Peyer's patch (tissue), 4 donors: ENCODE measurements around the gene OCIAD2. TPM values are rescaled to one million over a fixed set of nuclear protein-coding genes. Genes with fewer than 3 reads are reported as not detected.
"Not testable (repeated sequence)": the region's sequence is repeated elsewhere in the genome, so short reads cannot be mapped to it uniquely, and the experiment has no call there.

Source experiments
- DNase-seq, 3 donors: peaks; one replicate each; pipeline ENCODE4 v3.0.0-alpha.2; 2017 to 2019
- H3K27ac ChIP-seq, 4 donors: fragments of 200-600 bp; sonication (generic); one replicate each; pipeline ENCODE4 v1.5.1; 2016 to 2019
- H3K27me3 ChIP-seq, 2 donors: fragments of 200-600 bp; sonication (generic); one replicate each; pipeline ENCODE4 v1.5.1; 2019
- H3K36me3 ChIP-seq, 3 donors: fragments of 200-600 bp; sonication (generic); one replicate each; pipeline ENCODE4 v1.5.1; 2016 to 2019
- H3K4me1 ChIP-seq, 4 donors: fragments of 200-600 bp; sonication (generic); one replicate each; pipeline ENCODE4 v1.5.1; 2016 to 2019
- H3K4me3 ChIP-seq, 4 donors: fragments of 200-600 bp; sonication (generic); 1 replicate in 3 of 4; 2 replicates in 1 of 4; pipeline ENCODE4 v1.5.1; 2016 to 2019; ENCODE audit warnings: mild to moderate bottlenecking in 1 of 4
- H3K9me3 ChIP-seq, 4 donors: fragments of 200-600 bp; sonication (generic); one replicate each; pipeline ENCODE4 v1.5.1; 2016 to 2019; ENCODE audit warnings: mild to moderate bottlenecking in 1 of 4
- CTCF ChIP-seq, 6 experiments: fragments of 450-650 bp in 4 of 6; fragments of 200-600 bp in 2 of 6; sonication (generic) in 1 of 6; IDR thresholded peaks; one replicate each; pipeline ENCODE4 v1.5.1; 2017 to 2019; ENCODE audit warnings: antibody characterized with exemption in 6 of 6, mild to moderate bottlenecking in 3 of 6, moderate library complexity in 1 of 6
- POLR2A ChIP-seq, 2 donors: fragments of 450-650 bp; IDR thresholded peaks; one replicate each; pipeline ENCODE4 v1.5.1; 2017; ENCODE audit warnings: antibody characterized with exemption in 2 of 2, mild to moderate bottlenecking in 2 of 2, moderate library complexity in 2 of 2
- total RNA-seq, 4 donors: library from RNA; depleted of rRNA; stranded (reverse); fragments of >200 nt; gene quantifications; one replicate each; pipeline ENCODE4 v1.1.0, GENCODE V29; 2016

The OCIAD2 gene
- total RNA-seq, 4 donors from 2014 or later = 53.4 to 107 (median 65.7) TPM

GRCh38 chr4:48891028-48891619, 15.4 kb downstream of the OCIAD2 start:
- Histone ChIP-seq H3K36me3 (peaks cover 0 to 55% (median 4%) of the 10 kb centered on the region in 3 donors), H3K9me3 (no peaks in the 10 kb centered on the region), H3K27ac (no peak overlapping the region), H3K4me3 (no peak overlapping the region), H3K27me3 (no peaks in the 10 kb centered on the region), H3K4me1 (no peaks in the 10 kb centered on the region)
- no peak for TF ChIP-seq CTCF (IDR thresholded peaks at IDR 0.05)
- no peak for TF ChIP-seq POLR2A (IDR thresholded peaks at IDR 0.05)
- no peak for DNase-seq

- H3K9me3 ChIP-seq, DNase-seq, H3K4me3 ChIP-seq, H3K27ac ChIP-seq, H3K4me1 ChIP-seq, H3K27me3 ChIP-seq: not testable (repeated sequence)
- peaks cover 0 to 44% (median 4%) of the 10 kb centered on the region in 3 donors for H3K36me3 ChIP-seq
Observed at GRCh38 chr4:48889750-48890149, 16.8 kb downstream of the OCIAD2 start.

GRCh38 chr4:48881646-48882045, 24.9 kb downstream of the OCIAD2 start:
- H3K36me3 ChIP-seq, H3K4me1 ChIP-seq, H3K27ac ChIP-seq, DNase-seq, H3K9me3 ChIP-seq, H3K27me3 ChIP-seq, H3K4me3 ChIP-seq: not testable (repeated sequence)

GRCh38 chr4:48879561-48880442, 26.8 kb downstream of the OCIAD2 start:
- Histone ChIP-seq H3K27ac (no peak overlapping the region), H3K36me3 (no peaks in the 10 kb centered on the region), H3K4me3 (no peak overlapping the region), H3K4me1 (no peaks in the 10 kb centered on the region), H3K9me3 (no peaks in the 10 kb centered on the region), H3K27me3 (no peaks in the 10 kb centered on the region)
- TF ChIP-seq POLR2A (IDR thresholded peaks at IDR 0.05) (no peak), CTCF (IDR thresholded peaks at IDR 0.05) (no peak)
- DNase-seq = no peak

GRCh38 chr4:48877827-48878535, 28.6 kb downstream of the OCIAD2 start:
- no peak for DNase-seq
- Histone ChIP-seq H3K9me3 (no peaks in the 10 kb centered on the region), H3K4me1 (no peaks in the 10 kb centered on the region), H3K27me3 (no peaks in the 10 kb centered on the region), H3K27ac (no peak overlapping the region), H3K36me3 (no peaks in the 10 kb centered on the region), H3K4me3 (no peak overlapping the region)
- TF ChIP-seq CTCF (IDR thresholded peaks at IDR 0.05) (no peak), POLR2A (IDR thresholded peaks at IDR 0.05) (no peak)

GRCh38 chr4:48864696-48865095, 41.9 kb downstream of the OCIAD2 start:
- H3K27me3 ChIP-seq = not testable (repeated sequence)

GRCh38 chr4:48863728-48864127, 42.8 kb downstream of the OCIAD2 start:
- Histone ChIP-seq H3K9me3 (no peaks in the 10 kb centered on the region), H3K4me3 (no peak overlapping the region), H3K27me3 (no peaks in the 10 kb centered on the region), H3K36me3 (peaks cover 0 to 18% (median 0%) of the 10 kb centered on the region in 3 donors), H3K27ac (no peak overlapping the region), H3K4me1 (no peaks in the 10 kb centered on the region)
- DNase-seq = no peak
- TF ChIP-seq POLR2A (IDR thresholded peaks at IDR 0.05) (no peak), CTCF (IDR thresholded peaks at IDR 0.05) (no peak)

More at GRCh38 chr4:48864696-48865095, 41.9 kb downstream of the OCIAD2 start:
- H3K4me3 ChIP-seq, H3K27ac ChIP-seq, DNase-seq, H3K4me1 ChIP-seq, H3K9me3 ChIP-seq: not testable (repeated sequence)
- H3K36me3 ChIP-seq = peaks cover 0 to 12% (median 0%) of the 10 kb centered on the region in 3 donors
